Superior temporal gyrus (tissue), 1 donor: ENCODE data around the gene DUSP16.
"Not testable (repeated sequence)": the region's sequence is repeated elsewhere in the genome, so short reads cannot be mapped to it uniquely, and the experiment has no call there.

Experiments used
- DNase-seq: peaks from one replicate; pipeline ENCODE4 v3.0.0-alpha.2; 2016; ENCODE audit errors: extremely low spot score

The DUSP16 gene

DNA sequence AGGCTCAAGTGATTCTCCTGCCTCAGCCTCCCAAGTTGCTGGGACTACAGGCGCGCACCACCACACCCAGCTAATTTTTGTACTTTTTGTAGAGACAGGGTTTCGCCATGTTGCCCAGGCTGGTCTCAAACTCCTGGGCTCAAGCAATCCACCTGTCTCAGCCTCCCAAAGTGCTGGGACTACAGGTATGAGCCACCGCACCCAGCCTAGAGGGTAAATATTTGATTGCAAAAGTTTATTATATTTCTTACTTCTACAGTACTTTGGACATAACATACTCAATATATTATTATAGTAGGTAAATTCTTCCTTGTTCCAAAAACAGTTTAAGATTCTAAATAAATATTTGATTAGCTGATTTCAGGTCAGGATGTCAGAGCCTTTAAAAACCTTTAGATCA, 40.0 kb downstream of the DUSP16 start:
- DNase-seq: not testable (repeated sequence)

DNA sequence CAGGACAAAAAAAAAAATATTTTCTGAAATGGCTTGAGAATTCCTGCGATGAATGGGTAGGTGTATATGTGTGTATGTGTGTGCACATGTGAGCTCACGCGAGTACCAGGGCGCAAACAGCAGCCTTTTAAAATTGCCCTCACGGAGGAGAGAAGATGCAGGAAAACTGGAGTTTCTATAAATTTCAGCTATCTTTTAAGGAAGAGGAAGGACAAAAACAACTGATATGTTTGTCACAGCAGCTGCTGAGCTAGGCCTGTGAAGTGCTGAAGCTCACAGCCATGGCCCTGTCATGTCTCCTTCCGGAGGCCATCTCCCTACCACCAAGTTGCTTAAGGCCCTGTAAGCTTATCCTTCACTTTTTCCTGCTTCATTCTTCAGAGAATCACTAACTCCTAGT, 40.8 kb downstream of the DUSP16 start:
- DNase-seq: peak; percentile 68

DNA sequence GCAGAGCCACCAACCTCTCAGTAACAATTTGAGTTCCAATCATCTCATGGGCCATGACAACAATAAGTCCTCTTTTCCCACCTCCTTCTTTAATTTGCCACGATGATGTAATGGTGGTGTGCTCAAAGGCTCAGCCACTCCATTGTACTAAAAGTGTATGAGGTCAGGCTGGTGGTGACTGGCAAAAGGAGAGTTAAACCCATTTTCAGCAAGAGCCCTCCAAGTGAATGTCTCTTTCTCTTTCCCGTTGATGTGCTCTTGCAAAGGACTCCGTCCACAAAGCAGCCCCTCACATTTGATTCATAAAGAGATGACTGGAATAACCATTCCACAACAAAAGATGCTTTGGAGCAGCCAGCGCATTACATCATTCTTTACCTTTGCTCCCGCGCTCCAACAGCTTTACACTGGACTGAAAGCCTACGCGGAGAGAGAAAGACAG, 41.6 kb downstream of the DUSP16 start:
- peak; percentile 76 for DNase-seq

DNA sequence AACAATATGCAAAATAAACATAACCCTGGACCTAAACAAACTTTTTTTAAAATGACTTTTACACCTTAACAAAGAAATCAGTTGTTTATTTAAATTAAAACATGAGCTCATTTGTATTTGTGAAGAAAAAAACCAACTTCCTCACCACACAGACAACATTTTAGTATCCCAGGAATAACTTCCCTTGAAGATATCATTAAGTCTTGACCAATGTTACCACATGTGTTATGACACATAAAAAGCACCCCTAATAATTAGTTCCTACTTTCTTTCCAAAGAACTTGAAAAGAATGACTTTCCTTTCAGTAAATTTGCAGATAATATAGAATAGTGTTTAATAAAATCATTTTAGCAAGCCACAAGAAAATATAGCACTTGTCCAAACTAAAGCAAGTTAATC, 42.4 kb downstream of the DUSP16 start:
- no peak for DNase-seq

DNA sequence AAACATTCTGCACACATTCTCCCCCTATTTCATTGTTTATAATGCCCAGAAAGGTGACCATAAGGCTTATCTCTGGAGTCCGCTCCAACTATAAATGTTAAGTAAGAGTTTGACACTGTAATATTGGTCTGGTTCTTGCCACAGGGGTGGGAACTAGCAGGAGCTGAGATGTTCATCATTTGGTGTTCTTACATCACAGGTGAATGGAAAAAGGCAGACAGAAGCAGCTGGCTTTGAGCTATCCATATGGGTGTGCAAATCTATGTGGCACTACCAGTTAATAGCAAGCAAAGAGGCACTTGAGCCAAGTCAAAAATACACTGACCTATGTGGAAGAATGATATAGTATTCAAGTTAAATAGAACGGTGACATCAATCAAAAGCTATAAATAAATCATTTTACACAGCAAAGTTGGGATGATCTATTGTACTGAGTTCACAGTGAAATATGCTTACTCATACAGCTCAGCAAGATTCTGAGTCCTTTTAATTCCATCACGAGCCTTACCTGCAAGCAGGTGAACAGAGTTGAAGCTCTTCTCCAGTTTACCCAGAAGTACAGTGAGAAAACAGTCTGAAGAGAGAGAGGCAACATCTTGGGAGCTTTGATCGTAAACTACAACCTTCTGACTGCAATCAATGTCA, 43.2 kb downstream of the DUSP16 start:
- no peak for DNase-seq

DNA sequence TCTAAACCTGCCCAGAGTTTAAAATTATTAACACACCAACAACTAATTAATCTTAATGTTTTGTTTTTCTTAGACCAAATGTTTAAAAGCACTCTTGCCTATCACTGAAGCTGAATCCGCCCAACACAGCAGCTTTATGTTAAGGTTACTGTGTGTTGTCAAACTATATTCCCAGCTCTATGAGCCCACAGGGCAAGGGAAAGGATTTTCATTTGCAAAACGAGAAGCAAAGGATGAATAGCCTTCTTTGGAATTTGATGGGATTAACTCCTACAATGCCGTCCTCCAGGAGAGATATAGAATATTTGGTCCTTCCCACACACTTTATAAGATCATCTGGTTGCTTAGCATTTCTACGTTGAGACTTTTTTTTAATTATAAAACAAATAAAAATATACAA, 43.7 kb downstream of the DUSP16 start:
- no peak for DNase-seq

DNA sequence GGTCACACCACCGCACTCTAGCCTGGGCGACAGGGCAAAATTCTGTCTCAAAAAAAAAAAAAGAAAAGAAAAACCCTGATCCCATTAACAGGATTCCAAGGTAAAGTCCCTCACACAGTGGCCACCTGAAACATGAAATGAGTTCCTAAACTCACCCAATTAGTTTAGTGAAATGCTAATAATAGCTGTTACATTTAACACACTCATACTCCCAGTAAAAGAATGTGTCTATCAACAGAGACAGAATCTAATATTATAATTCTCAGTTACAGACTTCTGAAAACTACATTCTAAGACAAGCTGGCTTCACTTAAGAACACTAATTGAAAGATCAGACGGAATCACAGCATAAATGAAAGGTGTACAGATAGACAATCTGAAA, 44.2 kb downstream of the DUSP16 start:
- DNase-seq: no peak

DNA sequence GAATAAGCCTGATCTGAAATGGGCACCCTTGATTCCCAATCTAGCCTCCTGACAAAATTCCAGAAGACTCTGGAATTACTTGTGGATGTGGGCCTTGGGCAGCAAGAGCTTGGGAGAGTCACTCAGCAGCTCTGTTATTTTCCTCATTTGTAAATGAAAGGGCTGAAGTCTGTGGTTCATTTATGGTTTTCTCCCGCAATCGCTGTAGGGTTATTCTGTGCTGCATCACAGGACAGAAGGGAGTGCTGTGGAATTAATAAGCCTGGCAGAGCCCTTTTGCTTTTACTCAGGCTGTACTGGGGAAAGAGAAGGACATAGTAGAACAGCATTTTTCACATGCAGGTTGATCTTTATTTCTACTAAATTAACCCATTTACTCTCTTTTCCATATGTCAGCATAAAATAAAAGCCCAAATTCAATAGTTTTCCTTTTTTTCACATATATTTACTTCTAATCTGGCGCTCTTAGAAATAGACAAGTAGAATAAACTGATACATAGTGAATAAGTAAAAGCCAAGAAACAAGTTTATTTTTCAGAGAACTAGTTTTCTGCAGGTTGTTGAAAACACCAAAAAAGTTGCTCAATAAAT, 49.2 kb downstream of the DUSP16 start:
- DNase-seq: peak; percentile 74

DNA sequence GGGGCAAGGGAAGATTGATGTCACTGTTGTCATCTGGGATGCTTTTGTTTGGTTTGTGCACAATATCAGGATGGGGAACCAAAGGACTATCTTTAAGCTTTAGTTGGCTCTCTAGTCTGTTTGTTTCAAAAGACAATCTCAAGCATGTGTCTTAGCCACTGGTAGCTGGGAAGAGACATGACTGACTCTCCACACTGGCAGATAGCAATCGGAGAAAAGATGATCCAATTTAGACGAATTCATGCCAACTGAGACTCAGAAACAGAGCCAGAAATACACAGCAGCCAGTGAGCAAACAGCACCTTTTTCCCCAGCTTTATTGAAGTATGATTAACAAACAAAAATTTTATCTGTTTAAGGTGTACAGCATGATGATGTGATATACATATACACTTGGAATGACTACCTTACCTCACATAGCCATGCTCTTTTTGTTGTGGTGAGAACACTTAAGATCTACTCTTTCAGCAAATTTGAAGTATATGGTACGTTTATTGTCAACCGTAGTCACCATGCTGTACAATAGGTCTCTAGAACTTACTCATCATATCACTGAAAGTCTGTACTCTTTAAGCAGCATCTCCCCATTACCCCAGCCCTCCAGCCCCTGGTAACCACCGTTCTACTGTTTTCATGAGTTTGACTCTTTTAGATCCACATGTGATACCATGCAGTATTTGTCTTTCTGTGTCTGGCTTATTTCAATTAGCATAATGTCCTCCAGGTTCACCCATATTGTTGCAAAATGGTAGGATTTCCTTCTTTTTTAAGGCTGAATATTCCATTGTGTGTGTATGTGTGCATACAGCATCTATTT, 50.6 kb downstream of the DUSP16 start:
- no peak for DNase-seq

DNA sequence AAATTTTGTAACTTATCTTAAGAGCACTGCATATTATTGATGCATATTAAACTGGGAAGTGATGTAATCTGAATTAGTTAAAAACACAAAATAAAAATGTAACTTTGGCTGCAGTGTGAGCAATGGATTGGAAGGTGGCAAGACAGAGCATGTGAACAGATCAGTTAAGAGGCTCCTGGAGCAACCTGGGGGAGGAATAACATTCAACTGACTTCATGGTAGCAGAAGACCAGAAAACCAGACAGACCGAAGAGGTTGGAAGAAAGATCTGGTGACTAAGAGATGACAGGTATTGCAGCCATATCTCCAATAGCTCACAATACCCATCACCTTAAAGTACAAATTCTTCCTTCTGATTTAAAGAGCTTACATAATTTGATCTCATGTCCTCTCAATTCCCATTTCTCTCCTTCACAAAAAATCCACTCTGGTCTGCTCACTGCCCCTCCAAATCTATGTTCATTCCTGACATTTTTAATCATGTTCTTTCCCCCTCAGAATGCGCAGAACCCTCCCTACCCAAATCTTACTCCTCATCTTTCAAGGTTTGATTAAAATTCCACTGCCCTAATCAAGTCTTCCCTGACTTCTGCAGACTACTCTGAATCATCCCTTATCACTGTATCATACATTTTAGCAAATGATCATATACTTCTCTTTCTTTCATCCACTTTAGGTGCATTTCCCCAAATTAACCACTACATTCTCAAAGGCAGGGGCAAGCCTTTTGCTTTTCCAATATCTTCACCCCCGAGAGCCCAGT, 51.5 kb downstream of the DUSP16 start:
- no peak for DNase-seq

DNA sequence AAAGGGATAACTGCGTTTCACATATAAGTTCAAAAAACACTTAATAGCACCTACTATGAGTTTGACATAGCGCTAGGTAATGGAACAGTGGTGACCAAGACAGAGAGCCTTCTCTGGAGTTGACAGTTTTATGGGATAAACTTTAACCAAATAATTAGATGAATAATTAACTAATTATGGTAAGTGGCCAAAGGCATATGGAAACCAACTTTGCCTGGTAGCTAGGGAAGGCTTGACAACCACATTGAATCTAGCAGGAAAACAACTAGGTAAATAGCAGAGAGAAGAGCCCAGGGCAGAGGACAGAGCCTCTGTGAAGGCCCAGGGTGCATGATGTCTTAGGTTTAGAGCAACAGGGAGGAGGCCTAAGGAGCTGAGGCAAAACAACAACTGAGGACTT, 52.1 kb downstream of the DUSP16 start:
- no peak for DNase-seq

DNA sequence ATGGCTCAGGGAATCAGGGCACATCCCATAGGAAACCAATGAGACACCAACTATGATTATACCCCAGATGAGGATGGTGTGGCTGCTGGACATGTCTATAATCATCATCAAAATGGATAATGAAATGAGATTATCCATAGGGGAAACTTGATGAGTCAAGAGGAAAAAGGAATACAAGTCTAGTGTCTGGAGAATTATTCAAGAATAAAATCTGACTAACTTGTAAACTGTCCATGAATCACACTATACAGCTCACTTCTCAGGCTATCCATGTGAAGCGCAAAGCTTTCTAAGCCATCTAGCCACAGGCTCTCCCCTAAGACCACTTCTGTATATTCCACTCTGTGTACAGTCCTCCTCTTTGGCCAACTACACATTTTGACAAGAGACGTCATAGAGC, 52.5 kb downstream of the DUSP16 start:
- no peak for DNase-seq

DNA sequence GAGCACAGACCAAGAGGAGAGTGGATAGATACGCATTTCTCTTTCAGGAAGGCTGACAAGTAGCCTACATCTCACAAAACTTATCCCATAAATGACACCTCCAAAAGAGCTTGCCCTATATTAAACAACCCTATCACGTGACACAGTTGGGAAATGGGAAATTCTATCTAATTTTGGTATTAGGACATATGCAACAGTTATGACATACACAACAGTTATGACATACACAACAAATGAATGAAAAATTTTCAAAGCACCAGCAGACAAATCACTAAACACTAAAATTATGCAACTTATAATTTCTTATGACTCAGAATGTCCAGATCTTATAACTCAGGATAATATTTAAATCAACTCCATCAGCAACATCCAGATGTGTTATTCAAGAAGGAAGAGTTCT, 54.1 kb downstream of the DUSP16 start:
- DNase-seq: no peak

DNA sequence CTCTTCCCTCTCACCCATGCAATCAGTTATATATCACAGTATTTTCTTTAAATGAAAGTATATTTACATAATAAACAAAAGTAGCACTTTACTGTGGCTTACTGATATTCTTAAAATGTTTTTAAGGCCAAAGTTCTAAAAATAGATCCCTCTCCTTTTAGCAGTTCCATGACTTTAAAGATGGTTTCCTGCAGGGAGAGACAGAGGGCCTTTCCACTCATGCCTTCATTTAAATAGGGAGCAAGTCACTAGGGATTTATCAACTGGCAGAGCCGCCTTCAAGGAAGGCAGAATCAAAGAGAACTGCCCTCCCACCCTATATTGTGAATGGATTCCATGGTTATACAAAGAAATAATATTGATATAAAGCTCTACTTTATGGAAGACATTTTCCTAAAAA, 55.5 kb downstream of the DUSP16 start:
- DNase-seq: no peak

DNA sequence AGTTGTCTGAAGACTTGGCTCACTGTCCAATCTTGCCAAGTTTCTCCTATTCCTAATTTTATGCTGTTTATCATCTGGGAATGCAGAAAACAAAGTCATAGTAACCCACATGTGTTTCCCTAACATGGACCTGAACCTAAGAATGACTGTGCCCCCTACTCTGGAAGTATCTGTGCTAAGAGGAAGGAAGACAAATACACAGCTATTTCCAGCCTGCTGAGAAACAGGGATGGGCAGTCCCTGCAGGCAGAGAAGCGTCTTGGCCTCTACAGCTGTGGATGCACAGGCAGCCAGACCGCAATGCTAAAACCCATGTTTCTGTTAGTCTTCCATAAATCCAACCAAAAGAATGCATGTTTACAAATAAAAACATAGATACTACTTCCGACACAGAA, 56.2 kb downstream of the DUSP16 start:
- no peak for DNase-seq

DNA sequence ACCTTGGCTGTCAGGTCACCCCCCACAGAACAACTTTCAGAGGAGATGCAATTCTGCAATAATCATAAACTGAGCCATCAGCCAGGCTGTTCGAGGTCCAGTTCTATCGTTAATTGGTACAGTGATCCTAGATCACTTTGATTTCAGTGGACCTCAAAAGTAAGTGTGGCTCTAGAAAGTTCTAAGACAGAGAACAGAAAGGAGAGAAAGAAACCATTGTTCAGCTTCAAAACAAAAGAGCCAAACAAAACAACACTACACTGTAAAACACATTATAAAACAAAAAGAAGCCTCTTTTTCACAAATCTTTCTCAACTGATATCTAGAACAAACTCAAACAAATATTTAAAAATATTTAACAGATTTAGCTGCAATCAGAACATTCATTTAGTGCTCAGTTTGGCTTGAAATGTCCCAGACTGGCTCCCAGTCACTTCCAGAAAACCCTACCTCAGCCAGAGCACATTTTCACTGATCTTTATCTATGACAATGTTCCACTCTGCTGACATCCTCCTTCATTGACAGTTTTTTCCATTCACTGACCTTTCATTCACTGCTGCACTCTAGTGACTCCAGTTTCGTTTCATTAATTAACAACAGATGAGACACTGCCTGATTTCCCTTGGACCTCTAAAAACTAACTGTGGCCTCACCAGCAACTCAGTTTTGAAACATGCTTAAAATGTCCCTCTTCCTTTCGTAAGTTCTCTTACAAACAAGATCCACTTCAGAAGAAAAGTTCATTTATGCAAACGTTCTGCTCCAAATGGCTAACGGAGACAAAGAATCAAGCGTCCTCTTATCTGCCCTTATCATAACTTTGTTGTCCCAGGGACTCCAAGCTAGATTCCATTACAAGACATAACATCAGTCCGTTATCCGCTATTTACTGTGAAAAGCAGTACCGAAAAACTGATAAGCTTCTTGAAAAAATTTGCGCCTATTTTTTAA, 56.8 kb downstream of the DUSP16 start:
- peak; percentile 80 for DNase-seq

DNA sequence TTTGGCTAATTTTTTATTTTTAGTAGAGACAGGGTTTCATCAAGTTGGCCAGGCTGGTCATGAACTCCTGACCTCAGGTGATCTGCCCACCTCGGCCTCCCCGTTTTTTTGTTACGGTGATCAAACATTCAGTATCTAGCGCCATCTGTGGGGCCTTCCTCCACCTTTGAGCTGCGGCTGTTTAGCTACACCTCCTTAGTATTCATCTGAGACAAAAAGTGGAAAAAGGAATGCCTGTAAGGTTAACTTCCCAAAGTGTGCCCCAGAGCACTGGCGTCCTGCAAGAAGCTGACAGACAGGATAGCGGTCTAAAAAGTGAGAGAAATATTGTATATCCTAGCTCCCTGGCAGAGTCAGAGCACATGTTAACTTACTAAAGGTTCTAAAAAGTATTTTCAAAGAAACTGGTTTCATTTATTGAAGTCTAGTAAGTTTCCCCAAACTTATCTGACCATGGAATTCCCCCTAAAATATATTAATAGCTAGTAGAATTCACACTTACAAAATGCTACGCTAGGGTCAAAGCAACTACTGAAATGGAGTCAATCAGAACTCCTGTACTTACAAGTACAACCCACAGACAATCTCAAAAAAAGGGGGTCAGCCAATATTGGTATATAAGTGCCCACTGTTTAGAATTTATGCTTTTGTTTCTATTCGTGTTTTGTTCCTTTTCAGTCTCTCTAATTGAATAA, 59.1 kb downstream of the DUSP16 start:
- no peak for DNase-seq

DNA sequence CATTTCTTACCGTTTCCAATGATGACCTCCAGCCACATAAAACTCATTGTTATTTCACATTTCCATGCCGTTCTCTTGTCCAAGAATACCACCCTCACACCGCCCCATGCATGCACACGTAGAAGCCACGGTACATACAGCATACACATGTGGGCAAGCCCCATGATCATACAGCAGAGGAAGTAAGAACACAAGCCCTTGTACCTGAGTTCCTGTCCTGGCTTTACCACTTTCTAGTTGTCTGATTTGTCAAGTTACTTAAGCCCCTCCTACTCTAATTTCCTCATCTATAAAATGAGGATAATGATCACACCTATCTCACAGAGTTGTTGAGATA, 59.9 kb downstream of the DUSP16 start:
- DNase-seq: no peak

DNA sequence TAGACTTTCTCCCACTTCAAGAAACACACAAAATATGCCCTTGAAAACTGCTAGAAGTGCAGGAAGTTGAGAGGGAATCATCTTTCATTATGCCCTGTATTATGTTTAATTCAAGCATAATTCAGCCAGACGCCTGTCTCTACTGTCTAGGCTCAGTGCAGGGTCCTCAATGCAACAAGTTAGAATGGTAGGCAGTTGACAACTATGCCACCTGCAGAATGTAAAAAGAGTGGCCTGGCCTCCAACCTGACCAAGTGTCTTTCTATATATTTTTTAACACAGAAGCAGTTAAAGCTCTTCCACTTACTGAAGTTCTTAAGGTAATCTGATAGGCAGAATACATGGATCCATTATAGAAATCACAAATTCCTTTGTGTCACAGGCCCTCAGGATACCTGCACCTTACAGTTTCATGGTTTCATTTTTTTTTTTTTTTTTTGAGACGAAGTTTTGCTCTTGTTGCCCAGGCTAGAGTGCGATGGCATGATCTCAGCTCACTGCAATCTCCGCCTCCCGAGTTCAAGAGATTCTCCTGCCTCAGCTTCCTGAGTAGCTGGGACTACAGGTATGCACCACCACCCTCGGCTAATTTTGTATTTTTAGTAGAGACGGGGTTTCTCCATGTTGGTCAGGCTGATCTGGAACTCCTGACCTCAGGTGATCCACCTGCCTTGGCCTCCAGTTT, 60.4 kb downstream of the DUSP16 start:
- not testable (repeated sequence) for DNase-seq

DNA sequence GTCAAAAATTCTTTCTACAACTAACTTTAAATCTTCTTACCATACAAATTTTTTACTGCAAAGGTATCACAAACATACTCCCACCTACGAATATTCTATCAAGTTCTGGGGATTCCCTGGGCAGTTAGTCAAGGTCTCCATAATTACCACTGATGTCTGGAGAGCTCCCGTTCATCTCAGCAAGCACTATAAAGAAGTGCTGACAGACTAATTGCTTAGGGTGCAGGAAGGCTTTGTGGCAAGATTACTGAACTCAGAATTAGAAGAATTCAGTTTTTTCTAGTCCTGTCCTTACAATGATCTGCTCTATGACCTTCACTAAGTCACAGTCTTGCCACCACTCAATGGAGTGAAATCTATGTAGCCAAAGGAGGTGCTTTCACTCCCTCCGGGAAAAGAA, 61.5 kb downstream of the DUSP16 start:
- DNase-seq: no peak
